Activated T-helper 17 cell treated with anti-CD3 and anti-CD28 coated beads, Interleukin-2, amount 50 U/mL, for 72 hours (primary cell): Measurements from ENCODE around the gene PCDHB11. TPM values are rescaled to one million over a fixed set of nuclear protein-coding genes. Genes with fewer than 3 reads are reported as not detected.
A peak's percentile ranks its signal among the peaks of the same experiment; 100 is the strongest.
"Not testable (repeated sequence)": the region's sequence is repeated elsewhere in the genome, so short reads cannot be mapped to it uniquely, and the experiment has no call there.

Experiments
- ATAC-seq: fragments of 150-1000 bp; cut with Tn5 transposase; replicated peaks from 2 replicates; pipeline ENCODE4 v1.10.0; 2021; ENCODE audit warnings: mild to moderate bottlenecking, moderate library complexity
- H3K27ac Mint-ChIP-seq: one replicate; pipeline ENCODE4 v1.8.0; 2022; ENCODE audit warnings: mixed read lengths
- H3K27me3 Mint-ChIP-seq: one replicate; pipeline ENCODE4 v1.8.0; 2022; ENCODE audit warnings: mixed read lengths
- H3K36me3 Mint-ChIP-seq: one replicate; pipeline ENCODE4 v1.8.0; 2022; ENCODE audit warnings: low read depth, mild to moderate bottlenecking, mixed read lengths
- H3K4me1 Mint-ChIP-seq: one replicate; pipeline ENCODE4 v1.8.0; 2022; ENCODE audit warnings: mixed read lengths
- H3K4me3 Mint-ChIP-seq: one replicate; pipeline ENCODE4 v1.8.0; 2022; ENCODE audit warnings: mild to moderate bottlenecking, mixed read lengths
- H3K9me3 Mint-ChIP-seq: one replicate; pipeline ENCODE4 v1.8.0; 2022; ENCODE audit warnings: mixed read lengths
- total RNA-seq, 2 donors: library from RNA; stranded (reverse); gene quantifications; one replicate each; pipeline ENCODE4 v1.2.3, GENCODE V29; 2022

PCDHB11 gene
- total RNA-seq, 2 donors from 2014 or later = not detected

- not testable (repeated sequence) for H3K9me3 Mint-ChIP-seq, H3K4me3 Mint-ChIP-seq, ATAC-seq, H3K36me3 Mint-ChIP-seq, H3K4me1 Mint-ChIP-seq, H3K27ac Mint-ChIP-seq
- H3K27me3 Mint-ChIP-seq = peaks cover 26% of the 10 kb centered on the region
Observed at GRCh38 chr5:141179371-141179770, 20.1 kb upstream of the PCDHB11 start.

- H3K36me3 Mint-ChIP-seq, ATAC-seq, H3K4me3 Mint-ChIP-seq, H3K27ac Mint-ChIP-seq, H3K4me1 Mint-ChIP-seq, H3K9me3 Mint-ChIP-seq: not testable (repeated sequence)
- H3K27me3 Mint-ChIP-seq = peaks cover 31% of the 10 kb centered on the region
Observed at GRCh38 chr5:141179876-141180275, 19.6 kb upstream of the PCDHB11 start.

GRCh38 chr5:141180313-141180712 is 19.1 kb upstream of the PCDHB11 start:
- ATAC-seq = no peak
- no peak overlapping the region for H3K4me3 Mint-ChIP-seq

GRCh38 chr5:141182248-141182647 is 17.2 kb upstream of the PCDHB11 start, which contains the start of gene PCDHB16:
TSS of gene PCDHB16 (plus strand) at chr5:141182387. CDS start at chr5:141182560, 173 bp downstream.
- no peak within 1 kb of the TSS for H3K4me3 Mint-ChIP-seq
- no peaks in the 10 kb centered on the region for H3K36me3 Mint-ChIP-seq
- H3K27ac Mint-ChIP-seq = no peak within 1 kb of the TSS
- no peak for ATAC-seq
- H3K4me1 Mint-ChIP-seq = peaks cover 6% of the 10 kb centered on the region
- peaks cover 45% of the 10 kb centered on the region for H3K27me3 Mint-ChIP-seq
- peaks cover 5% of the 10 kb centered on the region for H3K9me3 Mint-ChIP-seq

More at GRCh38 chr5:141180313-141180712, 19.1 kb upstream of the PCDHB11 start:
- no peaks in the 10 kb centered on the region for H3K9me3 Mint-ChIP-seq
- H3K4me1 Mint-ChIP-seq = no peaks in the 10 kb centered on the region
- peaks cover 34% of the 10 kb centered on the region for H3K27me3 Mint-ChIP-seq
- no peaks in the 10 kb centered on the region for H3K36me3 Mint-ChIP-seq
- H3K27ac Mint-ChIP-seq = no peak overlapping the region

GRCh38 chr5:141184117-141184855 is 15.1 kb upstream of the PCDHB11 start:
- ATAC-seq = not testable (repeated sequence)
- peaks cover 52% of the 10 kb centered on the region for H3K27me3 Mint-ChIP-seq

GRCh38 chr5:141186897-141187512 is 12.4 kb upstream of the PCDHB11 start, which contains the start of gene PCDHB9:
TSS of gene PCDHB9 (plus strand) at chr5:141187161. CDS start at chr5:141187319, 158 bp downstream.
- peaks cover 8% of the 10 kb centered on the region for H3K9me3 Mint-ChIP-seq
- ATAC-seq = no peak
- H3K27me3 Mint-ChIP-seq = peaks cover 48% of the 10 kb centered on the region
- no peaks in the 10 kb centered on the region for H3K36me3 Mint-ChIP-seq
- H3K27ac Mint-ChIP-seq = peak within 1 kb of the TSS; percentile 37
- peaks cover 6% of the 10 kb centered on the region for H3K4me1 Mint-ChIP-seq
- H3K4me3 Mint-ChIP-seq = peak within 1 kb of the TSS; percentile 47

More at GRCh38 chr5:141184117-141184855, 15.1 kb upstream of the PCDHB11 start:
- H3K27ac Mint-ChIP-seq, H3K4me1 Mint-ChIP-seq, H3K9me3 Mint-ChIP-seq, H3K36me3 Mint-ChIP-seq, H3K4me3 Mint-ChIP-seq: not testable (repeated sequence)

GRCh38 chr5:141188682-141189081 is 10.7 kb upstream of the PCDHB11 start:
- not testable (repeated sequence) for H3K4me3 Mint-ChIP-seq, H3K36me3 Mint-ChIP-seq, H3K27ac Mint-ChIP-seq, H3K4me1 Mint-ChIP-seq, ATAC-seq
- peaks cover 11% of the 10 kb centered on the region for H3K9me3 Mint-ChIP-seq
- peaks cover 37% of the 10 kb centered on the region for H3K27me3 Mint-ChIP-seq

GRCh38 chr5:141189131-141189530 is 10.3 kb upstream of the PCDHB11 start:
- not testable (repeated sequence) for H3K4me3 Mint-ChIP-seq, ATAC-seq, H3K4me1 Mint-ChIP-seq, H3K27ac Mint-ChIP-seq, H3K36me3 Mint-ChIP-seq
- Mint-ChIP-seq H3K9me3 (peaks cover 11% of the 10 kb centered on the region), H3K27me3 (peaks cover 37% of the 10 kb centered on the region)

GRCh38 chr5:141192110-141192725 is 7.2 kb upstream of the PCDHB11 start, which contains the start of gene PCDHB10:
TSS of gene PCDHB10 (plus strand) at chr5:141192353. CDS start at chr5:141192553, 200 bp downstream.
- Mint-ChIP-seq H3K4me3 (no peak within 1 kb of the TSS), H3K36me3 (no peaks in the 10 kb centered on the region), H3K4me1 (peaks cover under 1% of the 10 kb centered on the region), H3K27ac (no peak within 1 kb of the TSS), H3K9me3 (peaks cover 12% of the 10 kb centered on the region), H3K27me3 (peaks cover 20% of the 10 kb centered on the region)
- ATAC-seq = peak; percentile 43

- not testable (repeated sequence) for H3K4me1 Mint-ChIP-seq, H3K27ac Mint-ChIP-seq, H3K4me3 Mint-ChIP-seq, H3K36me3 Mint-ChIP-seq, ATAC-seq
- H3K27me3 Mint-ChIP-seq = peaks cover 27% of the 10 kb centered on the region
- H3K9me3 Mint-ChIP-seq = peaks cover 18% of the 10 kb centered on the region
Observed at GRCh38 chr5:141194332-141194731, 5.1 kb upstream of the PCDHB11 start.

- peaks cover 35% of the 10 kb centered on the region for H3K27me3 Mint-ChIP-seq
- H3K4me3 Mint-ChIP-seq = no peak overlapping the region
- H3K27ac Mint-ChIP-seq = no peak overlapping the region
- no peak for ATAC-seq
- H3K36me3 Mint-ChIP-seq = no peaks in the 10 kb centered on the region
- H3K4me1 Mint-ChIP-seq = no peaks in the 10 kb centered on the region
- H3K9me3 Mint-ChIP-seq = peaks cover 18% of the 10 kb centered on the region
Observed at GRCh38 chr5:141196363-141196762, 3.1 kb upstream of the PCDHB11 start.

GRCh38 chr5:141201126-141201525 is 1.7 kb downstream of the PCDHB11 start:
- not testable (repeated sequence) for ATAC-seq, H3K27ac Mint-ChIP-seq, H3K4me3 Mint-ChIP-seq, H3K4me1 Mint-ChIP-seq, H3K36me3 Mint-ChIP-seq
- Mint-ChIP-seq H3K9me3 (peaks cover 17% of the 10 kb centered on the region), H3K27me3 (peaks cover 25% of the 10 kb centered on the region)

GRCh38 chr5:141201646-141202045 is 2.2 kb downstream of the PCDHB11 start:
- H3K27ac Mint-ChIP-seq, ATAC-seq, H3K4me1 Mint-ChIP-seq, H3K4me3 Mint-ChIP-seq, H3K36me3 Mint-ChIP-seq: not testable (repeated sequence)
- H3K9me3 Mint-ChIP-seq = peaks cover 13% of the 10 kb centered on the region
- H3K27me3 Mint-ChIP-seq = peaks cover 28% of the 10 kb centered on the region

- Mint-ChIP-seq H3K9me3 (no peaks in the 10 kb centered on the region), H3K36me3 (no peaks in the 10 kb centered on the region), H3K27ac (no peak within 1 kb of the TSS), H3K4me3 (no peak within 1 kb of the TSS), H3K27me3 (peaks cover 44% of the 10 kb centered on the region), H3K4me1 (no peaks in the 10 kb centered on the region)
- ATAC-seq = no peak
Observed at GRCh38 chr5:141208478-141208877, 9.1 kb downstream of the PCDHB11 start, which contains the start of gene PCDHB12. TSS of gene PCDHB12 (plus strand) at chr5:141208719. CDS start at chr5:141208908, 189 bp downstream.
